Measurements from ENCODE around the gene GALNT18. TPM values are rescaled to one million over a fixed set of nuclear protein-coding genes. Genes with fewer than 3 reads are reported as not detected.

Gene GALNT18
- total and polyA plus RNA-seq, 2 of the 4 experiments (the other 2 are of a cell fraction) = 9.5 to 11.3 TPM

GRCh38 chr11:11555208-11555607 is 66.6 kb downstream of the GALNT18 start:
- ATAC-seq (ENCODE audit: low read depth) = peak; percentile 17; the same call in 1 of the 2 replicates
- no peak overlapping the region for H3K56ac ChIP-seq (ENCODE audit: extremely low read depth, insufficient read depth, low read length)
- intact Hi-C loops (cut with micrococcal nuclease) = no loop called here
- no peak overlapping the region for H2BK120ac ChIP-seq (ENCODE audit: low read depth, low read length)
- H3K4me1 ChIP-seq (ENCODE audit: control insufficient read depth, insufficient read depth, low read length) = no peaks in the 10 kb centered on the region
- CTCF ChIA-PET = no interaction called here
- BruUV-seq (replicated peaks) = no TSS peak
- no peak for DNase-seq
- POLR2A ChIA-PET (ENCODE audit: unreplicated experiment) = no interaction called here
- no peak overlapping the region for H3K27ac ChIP-seq (ENCODE audit: insufficient read depth, low read length)
- H4K20me1 ChIP-seq (ENCODE audit: insufficient read depth, low read length) = no peaks in the 10 kb centered on the region; the same call in 1 of the 2 replicates
- H3K18ac ChIP-seq (ENCODE audit: low read depth, low read length) = no peak overlapping the region
- H2BK15ac ChIP-seq (ENCODE audit: low read depth, low read length) = no peak overlapping the region
- 0% methylated on average over 1 of the region's 6 CpGs; no CpG with 5 or more reads in 1 of the 2 experiments for WGBS, 2 experiments (ENCODE audit: extremely low coverage in 2 of 2, insufficient read length in 1 of 2)
- no peak overlapping the region for H4K91ac ChIP-seq (ENCODE audit: insufficient read depth, low read depth, low read length)
- H4K5ac ChIP-seq (ENCODE audit: low read depth, low read length) = no peak overlapping the region
- H3K36me3 ChIP-seq (ENCODE audit: control insufficient read depth, insufficient read depth, low read length) = no peaks in the 10 kb centered on the region
- no peak overlapping the region for H2AFZ ChIP-seq (replicated peaks; ENCODE audit: low read length, poor library complexity)
- H3K79me1 ChIP-seq (ENCODE audit: low read depth in 1 of 2, low read length in 2 of 2) = no peaks in the 10 kb centered on the region; a peak in 1 of 4 replicates
- in situ Hi-C loops (cut with MboI; ENCODE audit: low sequenced_read_pairs) = no loop called here
- H3K9ac ChIP-seq (ENCODE audit: low read depth, low read length) = no peak overlapping the region
- no peak overlapping the region for H2AK5ac ChIP-seq (ENCODE audit: low read depth, low read length)
- dilution Hi-C loops (cut with HindIII; ENCODE audit: low sequenced_read_pairs, unreplicated experiment) = no loop called here
- no peak overlapping the region for H3K23ac ChIP-seq (ENCODE audit: low read depth, low read length)
- H3K4me3 ChIP-seq (ENCODE audit: insufficient read depth, low read depth, low read length) = no peak overlapping the region
- H3K4ac ChIP-seq (ENCODE audit: low read depth, low read length) = no peak overlapping the region
- no peak overlapping the region for H3K4me2 ChIP-seq (ENCODE audit: low read depth, low read length)
- no peak overlapping the region for H4K8ac ChIP-seq (ENCODE audit: low read depth in 2 of 2, low read length in 2 of 2)
- no peak for TF ChIP-seq FOS (IDR thresholded peaks at IDR 0.05; ENCODE audit: low read depth, low read length)
- TF ChIP-seq NFE2L2 (IDR thresholded peaks at IDR 0.05; ENCODE audit: low read depth, low read length) = no peak
- TF ChIP-seq RCOR1 (IDR thresholded peaks at IDR 0.05; ENCODE audit: insufficient replicate concordance, low read length) = no peak
- TF ChIP-seq CEBPB (IDR thresholded peaks at IDR 0.05; ENCODE audit: low read depth, low read length) = no peak
- no peak for TF ChIP-seq SMC3 (IDR thresholded peaks at IDR 0.05; ENCODE audit: low read depth, low read length)
- TF ChIP-seq USF2 (IDR thresholded peaks at IDR 0.05; ENCODE audit: low read depth, low read length) = no peak
- TF ChIP-seq ELK1 (IDR thresholded peaks at IDR 0.05; ENCODE audit: borderline replicate concordance, low read depth, low read length) = no peak
- no peak for TF ChIP-seq RFX5 (IDR thresholded peaks at IDR 0.05; ENCODE audit: low read depth, low read length)
- TF ChIP-seq BHLHE40 (IDR thresholded peaks at IDR 0.05; ENCODE audit: low read depth, low read length) = no peak
- TF ChIP-seq MAFK (IDR thresholded peaks at IDR 0.05; ENCODE audit: low read depth, low read length) = no peak
- no peak for TF ChIP-seq MXI1 (IDR thresholded peaks at IDR 0.05; ENCODE audit: borderline replicate concordance, low read depth, low read length)
- no peak for TF ChIP-seq CHD1 (IDR thresholded peaks at IDR 0.05; ENCODE audit: low read depth, low read length)
- H3K27me3 ChIP-seq (ENCODE audit: control insufficient read depth, insufficient read depth, low read length) = peaks cover 10% of the 10 kb centered on the region
- no peak overlapping the region for H2BK20ac ChIP-seq (ENCODE audit: low read depth, low read length)
- H3K14ac ChIP-seq (replicated peaks; ENCODE audit: low read depth, low read length) = no peak overlapping the region
- no peaks in the 10 kb centered on the region for H3K9me1 ChIP-seq (ENCODE audit: insufficient read depth, low read length)
- no peaks in the 10 kb centered on the region for H3K9me3 ChIP-seq (ENCODE audit: control insufficient read depth, insufficient read depth, low read length)
- no peak overlapping the region for H2AK9ac ChIP-seq (replicated peaks; ENCODE audit: low read depth, low read length, poor library complexity)
- no peak overlapping the region for H2BK5ac ChIP-seq (ENCODE audit: low read depth, low read length, poor library complexity, severe bottlenecking)

All from IMR-90 (cell line).